ENCODE data around the gene CBX6.

The CBX6 gene

GRCh38 chr22:38866399-38867123 lies 5.5 kb downstream of the CBX6 start:
- ChIA-PET CTCF (no interaction called here), POLR2A (interaction anchor here (1.2 to 1.4 kb wide), 2 partner anchors 22 to 452 kb away, joined by 3 to 6 read pairs; partner anchors contain the start of gene RPL3)
- no peak overlapping the region for H3K4me3 ChIP-seq (ENCODE audit: low read depth, low read length)
- no peak overlapping the region for H3K27ac ChIP-seq (ENCODE audit: extremely low read depth, low read depth, low read length)
- H3K4me1 ChIP-seq (ENCODE audit: control insufficient read depth, insufficient read depth, low read length): peaks cover 8% of the 10 kb centered on the region
- peaks cover 13 to 68% of the 10 kb centered on the region in 2 experiments for H3K36me3 ChIP-seq (ENCODE audit: control insufficient read depth in 2 of 2, insufficient read depth in 1 of 2, low read length in 2 of 2)
- TF ChIP-seq EGR2 (tag by site-specific recombination; IDR thresholded peaks at IDR 0.05; ENCODE audit: low read depth): peak; percentile 57; the same call in 1 of the 2 replicates
- no peak for TF ChIP-seq ZNF423 (tag by site-specific recombination; IDR thresholded peaks at IDR 0.05)
- TF ChIP-seq ZNF391 (tag by site-specific recombination; IDR thresholded peaks at IDR 0.05; ENCODE audit: borderline replicate concordance, low read depth): no peak
- peak; percentile 75 for TF ChIP-seq ZFHX2 (tag by site-specific recombination; conservative IDR thresholded peaks at IDR 0.05)
- H3K9me3 ChIP-seq (ENCODE audit: control insufficient read depth, insufficient read depth, low read depth, low read length): no peaks in the 10 kb centered on the region

GRCh38 chr22:38866024-38866398 lies 6.0 kb downstream of the CBX6 start:
- H3K9me3 ChIP-seq (ENCODE audit: control insufficient read depth, insufficient read depth, low read depth, low read length): no peaks in the 10 kb centered on the region
- H3K27ac ChIP-seq (ENCODE audit: extremely low read depth, low read depth, low read length): no peak overlapping the region
- ChIA-PET POLR2A (interaction anchor here (1.2 kb wide), 1 partner anchor 21 kb away, joined by 3 read pairs; no protein-coding TSS in a partner anchor), CTCF (no interaction called here)
- peaks cover 8% of the 10 kb centered on the region for H3K4me1 ChIP-seq (ENCODE audit: control insufficient read depth, insufficient read depth, low read length)
- H3K36me3 ChIP-seq (ENCODE audit: control insufficient read depth in 2 of 2, insufficient read depth in 1 of 2, low read length in 2 of 2): peaks cover 13 to 68% of the 10 kb centered on the region in 2 experiments
- TF ChIP-seq PRDM4 (tag by site-specific recombination; IDR thresholded peaks at IDR 0.05) (no peak), MZF1 (tag by site-specific recombination; IDR thresholded peaks at IDR 0.05; ENCODE audit: borderline replicate concordance) (no peak), ZNF221 (tag by site-specific recombination; IDR thresholded peaks at IDR 0.05; ENCODE audit: borderline replicate concordance) (no peak), KLF16 (tag by site-specific recombination; IDR thresholded peaks at IDR 0.05) (no peak), ZNF792 (tag by site-specific recombination; IDR thresholded peaks at IDR 0.05) (no peak), ZNF114 (tag by site-specific recombination; IDR thresholded peaks at IDR 0.05) (no peak), KLF1 (tag by site-specific recombination; IDR thresholded peaks at IDR 0.05) (no peak), PRDM1 (tag by site-specific recombination; IDR thresholded peaks at IDR 0.05) (no peak), ZNF366 (tag by site-specific recombination; conservative IDR thresholded peaks at IDR 0.05) (no peak), PRDM6 (tag by site-specific recombination; IDR thresholded peaks at IDR 0.05) (no peak), ZXDB (tag by site-specific recombination; IDR thresholded peaks at IDR 0.05) (no peak), ZNF610 (tag by site-specific recombination; IDR thresholded peaks at IDR 0.05; ENCODE audit: borderline replicate concordance) (no peak), INSM2 (tag by site-specific recombination; IDR thresholded peaks at IDR 0.05) (no peak), ZNF121 (tag by site-specific recombination; IDR thresholded peaks at IDR 0.05) (no peak), ZNF211 (tag by site-specific recombination; IDR thresholded peaks at IDR 0.05; ENCODE audit: low read depth) (no peak)
- H3K4me3 ChIP-seq (ENCODE audit: low read depth, low read length): no peak overlapping the region

All from HEK293 (cell line).